SHP77 treated with DMSO at 0.1 percent for 48 hours (cell line): ENCODE data around the gene SPRN.
"Not testable (repeated sequence)": the region's sequence is repeated elsewhere in the genome, so short reads cannot be mapped to it uniquely, and the experiment has no call there.

ENCODE experiments used
- DNase-seq: peaks from one replicate; lab custom pipeline; 2025; lab: John Stamatoyannopoulos, UW

The SPRN gene

DNA sequence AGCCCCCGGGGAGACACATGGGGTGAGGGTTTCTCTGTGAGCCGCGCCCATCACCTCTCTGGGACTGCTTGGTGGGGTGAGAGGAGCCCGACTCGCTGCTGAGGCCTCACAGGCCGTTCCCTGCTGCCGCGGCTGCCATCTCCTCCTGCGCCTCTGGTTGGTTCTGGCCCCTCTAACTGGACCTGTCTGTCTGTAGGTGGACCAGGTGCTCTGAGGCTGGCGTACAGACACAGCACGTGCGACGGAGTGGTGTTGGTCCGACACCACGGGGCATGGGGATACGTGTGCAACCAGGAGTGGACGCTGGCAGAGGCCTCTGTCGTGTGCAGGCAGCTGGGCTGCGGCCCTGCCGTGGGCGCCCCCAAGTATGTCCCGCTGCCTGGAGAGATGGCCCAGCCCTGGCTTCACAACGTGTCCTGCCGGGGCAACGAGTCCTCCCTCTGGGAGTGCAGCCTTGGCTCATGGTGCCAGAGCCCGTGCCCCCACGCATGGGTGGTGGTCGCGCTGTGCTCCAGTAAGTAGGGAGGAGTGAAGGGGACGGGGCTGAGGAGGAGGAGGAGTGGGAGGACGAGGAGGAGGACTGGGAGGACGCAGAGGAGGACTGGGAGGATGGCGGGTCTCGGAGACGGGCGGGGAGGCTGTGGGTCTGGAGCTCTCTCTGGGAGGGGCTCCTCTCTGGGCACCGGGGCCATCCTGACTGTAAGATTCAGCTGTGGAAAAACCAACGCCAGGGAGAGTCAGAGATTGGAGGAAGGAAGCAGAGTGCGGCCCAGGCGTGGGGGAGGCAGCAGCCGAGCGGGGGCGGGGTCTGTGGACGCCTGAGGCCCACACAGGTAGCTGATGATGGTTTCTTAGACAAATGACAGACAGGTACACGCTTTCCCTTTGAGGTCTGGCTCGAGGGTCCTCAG is 31.9 kb upstream of the SPRN start:
- DNase-seq, result no peak

DNA sequence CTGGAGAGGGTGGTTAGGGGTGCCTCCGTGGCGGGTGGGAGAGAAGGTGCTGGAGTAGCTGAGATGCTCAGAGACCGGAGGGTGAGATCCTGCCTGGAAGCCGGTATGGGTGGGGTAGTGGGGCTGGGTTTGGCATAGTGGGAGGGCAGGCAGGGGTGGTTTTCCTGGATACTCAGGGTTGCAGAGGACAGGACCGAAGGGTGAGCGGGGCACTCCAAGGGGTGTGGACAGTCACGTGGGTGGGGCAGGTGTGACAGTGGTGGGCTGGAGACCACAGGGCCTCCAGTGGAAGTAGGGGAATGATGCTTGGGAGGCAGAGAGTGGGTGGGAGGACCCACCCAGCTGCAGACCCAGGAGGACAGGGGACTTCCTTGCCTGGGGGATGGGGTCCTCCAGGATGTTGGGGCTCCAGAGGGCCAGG is 31.2 kb upstream of the SPRN start:
- DNase-seq, result no peak

DNA sequence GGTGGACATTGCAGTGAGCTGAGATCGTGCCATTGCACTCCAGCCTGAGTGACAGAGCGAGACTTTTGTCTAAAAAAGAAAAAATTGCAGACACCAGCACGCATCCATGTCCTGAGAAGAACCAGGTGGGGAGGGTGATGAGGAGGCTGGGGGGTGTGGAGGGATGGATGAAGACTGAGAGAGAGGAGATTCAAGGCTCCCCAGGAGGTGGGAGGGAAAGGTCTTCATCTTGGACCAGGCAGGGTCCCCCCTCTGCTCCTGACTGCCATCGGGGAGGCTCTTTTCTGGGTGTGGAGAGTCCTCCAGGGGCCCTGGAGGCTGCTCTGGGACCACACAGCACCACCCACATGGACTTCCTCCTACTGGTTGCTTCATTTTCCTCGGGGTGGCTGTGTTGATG is 30.8 kb upstream of the SPRN start:
- no peak for DNase-seq

DNA sequence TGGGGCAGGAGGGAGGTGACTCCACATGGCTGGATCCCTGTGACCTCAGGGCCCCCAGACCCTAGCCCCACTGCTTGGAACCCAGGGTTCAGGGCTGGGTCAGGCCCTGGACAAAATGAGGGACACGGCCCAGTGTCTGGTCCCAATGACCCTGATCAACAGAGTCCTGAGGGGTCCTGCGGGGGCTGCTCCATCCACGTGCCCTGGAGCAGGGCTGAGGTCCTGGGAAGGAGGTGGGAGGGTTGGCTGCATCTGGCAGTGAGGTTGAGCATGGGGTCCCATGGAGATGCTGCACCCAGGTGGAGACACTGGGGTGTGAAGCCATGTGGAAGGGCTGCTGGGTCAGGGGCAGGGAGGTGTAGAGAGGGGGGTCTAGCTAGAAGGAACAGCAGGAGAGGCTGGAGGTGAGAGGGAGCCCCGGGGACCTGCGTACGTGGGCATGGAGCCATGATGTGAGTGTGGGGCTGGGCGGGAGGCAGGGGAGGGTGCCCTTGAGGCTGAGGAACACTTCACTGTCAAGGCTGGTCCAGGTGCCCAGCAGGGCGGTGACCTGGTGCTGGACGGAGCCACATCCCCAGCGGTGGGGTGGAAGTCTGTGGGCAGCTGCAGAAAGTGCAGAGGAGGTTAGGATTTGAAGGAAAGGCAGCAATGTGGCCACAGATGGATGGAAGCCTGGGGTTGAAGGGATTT is 29.9 kb upstream of the SPRN start:
- DNase-seq, result no peak

DNA sequence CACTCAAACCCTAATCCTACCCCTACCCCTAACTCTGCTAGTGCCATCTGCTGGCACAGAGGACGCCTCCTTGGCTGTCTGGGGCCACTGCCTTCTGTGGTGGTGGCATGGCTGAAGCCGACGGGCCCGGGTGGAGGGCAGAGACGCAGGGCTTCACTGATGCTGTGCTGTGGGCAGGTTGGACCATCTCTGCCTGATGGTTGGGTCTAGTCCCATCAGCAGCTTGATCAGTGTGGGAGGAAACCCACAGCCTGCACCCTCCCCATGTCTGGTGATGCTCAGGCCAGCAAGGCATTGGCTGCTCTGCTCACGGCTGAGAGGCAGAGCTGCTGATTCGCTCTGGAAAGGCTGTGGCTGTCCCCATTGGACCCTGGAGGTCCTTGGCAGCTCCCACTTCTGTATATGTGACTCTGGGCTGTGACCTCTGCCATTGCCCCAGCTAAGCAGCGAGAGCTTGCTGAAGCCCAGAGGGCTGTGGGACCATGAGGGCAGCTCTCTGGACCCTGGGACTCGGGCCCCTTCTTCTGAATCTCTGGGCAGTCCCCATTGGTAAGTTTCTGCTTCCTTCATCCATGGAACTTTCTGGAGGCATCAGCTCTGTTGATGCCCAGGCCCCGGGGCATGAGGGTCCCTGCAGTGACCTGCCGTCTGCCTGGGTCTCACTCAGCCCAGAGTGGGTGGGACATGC is 29.2 kb upstream of the SPRN start, which contains the start of gene SCART1:
Gene SCART1 (plus strand): TSS at position 430 of the 688 bp plus-strand sequence. CDS start 53 bp downstream, at position 483.
- no peak for DNase-seq

DNA sequence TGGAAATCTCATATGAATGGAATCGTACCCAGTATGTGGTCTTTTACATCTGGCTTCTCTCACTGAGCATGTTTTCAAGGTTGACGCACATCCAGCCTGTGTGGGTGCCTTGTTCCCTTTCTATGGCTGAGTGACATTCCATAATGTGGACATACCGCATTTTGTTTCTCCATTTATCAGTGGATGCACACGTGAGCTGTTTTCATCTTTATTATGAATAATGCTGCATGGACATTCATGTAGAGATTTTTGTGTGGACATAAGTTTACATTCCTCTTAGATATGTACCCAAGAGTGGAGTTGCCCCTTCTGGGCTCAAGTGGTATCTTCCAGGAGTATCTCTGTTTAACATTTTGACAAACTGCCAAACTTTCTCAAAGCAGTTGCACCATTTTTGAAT is 28.0 kb upstream of the SPRN start:
- DNase-seq, result no peak

DNA sequence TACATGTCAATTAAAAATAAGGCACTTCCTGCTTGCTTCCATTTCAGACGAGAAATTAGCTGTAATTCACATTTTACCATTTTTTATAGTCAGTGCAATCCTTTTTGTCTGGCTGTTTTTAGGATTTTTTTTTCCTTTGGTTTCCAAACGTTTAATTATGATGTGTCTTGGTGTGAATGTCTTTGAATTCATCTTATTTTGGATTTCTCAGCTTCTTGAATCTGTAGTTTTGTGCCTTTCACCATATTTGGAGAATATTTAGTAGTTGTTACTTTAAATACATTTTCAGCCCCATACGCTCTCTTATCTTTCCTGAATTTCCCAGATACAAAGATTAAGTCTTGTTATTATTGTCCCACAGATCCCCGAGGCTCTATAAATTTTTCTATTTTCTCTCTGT is 26.9 kb upstream of the SPRN start:
- no peak for DNase-seq

DNA sequence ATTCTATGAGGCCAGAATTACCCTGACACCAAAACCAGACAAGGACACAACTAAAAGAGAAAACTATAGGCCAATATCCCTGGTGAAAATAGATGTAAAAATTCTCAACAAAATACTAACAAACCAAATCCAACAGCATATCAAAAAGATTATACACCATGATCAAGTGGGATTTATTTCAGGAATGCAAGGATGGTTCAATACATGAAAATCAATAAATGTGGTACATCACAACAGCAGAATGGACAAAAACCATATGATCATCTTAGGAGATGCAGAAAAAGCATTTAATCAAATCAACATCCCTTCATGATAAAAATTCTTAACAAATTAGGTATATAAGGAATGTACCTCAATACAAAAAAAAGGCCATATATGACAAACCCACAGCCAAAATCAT is 23.7 kb upstream of the SPRN start:
- DNase-seq, result no peak

DNA sequence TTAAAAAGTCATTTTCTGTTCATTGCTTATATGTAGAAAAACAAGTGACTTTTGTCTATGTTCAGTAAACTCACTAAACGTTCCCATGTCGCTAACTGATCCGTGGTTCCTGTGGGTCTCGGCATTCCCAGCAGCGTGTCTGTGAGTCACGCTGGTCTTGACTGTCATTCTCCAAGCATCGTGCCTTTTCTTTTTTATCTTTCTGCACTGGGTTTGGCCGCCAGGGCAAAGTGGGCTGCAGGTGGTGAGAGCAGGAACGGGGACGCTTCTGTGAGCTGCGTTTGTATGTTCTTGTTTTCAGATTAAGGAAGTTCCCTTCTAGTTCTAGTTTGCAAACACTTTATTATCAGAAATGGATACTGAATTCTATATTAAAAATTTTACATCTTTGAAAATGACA is 22.6 kb upstream of the SPRN start:
- no peak for DNase-seq

DNA sequence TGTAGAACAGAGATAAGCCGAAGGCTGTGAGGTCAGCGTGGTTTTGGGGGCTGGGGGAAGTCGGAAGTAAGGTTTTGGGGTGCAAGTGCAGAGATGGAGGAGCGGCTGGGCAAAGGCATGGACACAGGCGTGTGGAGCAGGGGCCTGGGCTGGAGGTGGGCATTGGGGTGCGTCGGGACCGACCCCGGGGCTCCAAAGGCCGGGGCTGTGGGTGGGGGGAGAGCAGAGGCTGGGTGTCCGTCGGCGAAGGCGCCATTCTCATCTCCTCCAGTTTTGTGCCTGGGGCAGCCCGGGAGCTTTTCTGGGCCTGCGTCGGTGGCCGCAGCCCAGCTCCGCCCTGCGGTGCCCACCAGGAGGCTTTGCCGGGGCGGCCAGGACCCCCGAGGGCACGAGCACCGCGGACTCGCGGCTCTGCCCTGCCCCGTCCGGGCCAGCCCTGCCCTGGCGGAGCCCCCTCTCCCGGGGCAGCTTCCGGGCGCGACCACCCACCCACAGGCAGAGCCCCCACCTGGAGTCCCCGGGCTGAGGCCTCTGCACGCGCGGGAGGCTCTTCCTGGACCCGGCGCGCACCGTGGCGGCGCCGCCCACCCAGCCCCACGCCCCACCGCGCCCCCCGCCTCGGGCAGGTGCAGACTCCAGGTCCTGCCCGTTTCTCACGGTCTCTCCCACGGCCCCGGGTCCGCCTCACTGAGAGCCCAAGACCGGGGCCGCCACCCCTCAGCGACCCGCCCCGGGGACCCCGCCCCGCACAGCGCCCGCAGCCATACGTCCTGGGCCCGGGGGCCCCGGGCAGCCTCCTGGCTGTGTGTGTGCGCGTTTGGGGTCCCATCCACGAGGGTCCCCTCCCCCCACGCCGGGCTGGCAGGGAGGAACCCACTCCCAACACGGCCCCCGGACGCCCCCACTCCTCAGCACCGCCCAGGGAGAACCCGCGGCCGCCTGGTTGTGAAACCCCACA is 21.6 kb upstream of the SPRN start:
- no peak for DNase-seq

DNA sequence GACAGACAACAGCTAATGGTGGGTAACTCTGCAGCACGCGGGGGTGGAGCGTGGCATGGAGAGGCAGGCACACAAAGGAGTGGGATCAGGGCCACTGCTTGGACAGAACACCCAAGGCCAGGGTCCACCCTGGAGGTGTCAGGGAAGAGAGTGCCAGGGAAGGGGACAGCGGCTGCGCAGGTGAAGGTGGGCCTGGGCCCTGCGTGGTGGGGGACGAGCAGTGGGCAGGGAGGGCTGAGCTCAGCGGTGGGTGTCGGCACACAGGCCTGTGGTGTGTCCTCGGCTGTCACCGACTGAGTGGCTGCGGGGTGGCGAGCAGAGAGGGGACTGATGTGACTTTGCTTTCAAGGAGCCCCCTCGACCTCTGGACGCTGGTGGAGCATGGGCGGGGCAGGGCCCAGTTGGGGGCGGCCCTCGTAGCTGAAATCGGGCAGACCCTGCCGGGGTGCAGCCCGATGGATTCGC is 20.9 kb upstream of the SPRN start:
- DNase-seq, result no peak

DNA sequence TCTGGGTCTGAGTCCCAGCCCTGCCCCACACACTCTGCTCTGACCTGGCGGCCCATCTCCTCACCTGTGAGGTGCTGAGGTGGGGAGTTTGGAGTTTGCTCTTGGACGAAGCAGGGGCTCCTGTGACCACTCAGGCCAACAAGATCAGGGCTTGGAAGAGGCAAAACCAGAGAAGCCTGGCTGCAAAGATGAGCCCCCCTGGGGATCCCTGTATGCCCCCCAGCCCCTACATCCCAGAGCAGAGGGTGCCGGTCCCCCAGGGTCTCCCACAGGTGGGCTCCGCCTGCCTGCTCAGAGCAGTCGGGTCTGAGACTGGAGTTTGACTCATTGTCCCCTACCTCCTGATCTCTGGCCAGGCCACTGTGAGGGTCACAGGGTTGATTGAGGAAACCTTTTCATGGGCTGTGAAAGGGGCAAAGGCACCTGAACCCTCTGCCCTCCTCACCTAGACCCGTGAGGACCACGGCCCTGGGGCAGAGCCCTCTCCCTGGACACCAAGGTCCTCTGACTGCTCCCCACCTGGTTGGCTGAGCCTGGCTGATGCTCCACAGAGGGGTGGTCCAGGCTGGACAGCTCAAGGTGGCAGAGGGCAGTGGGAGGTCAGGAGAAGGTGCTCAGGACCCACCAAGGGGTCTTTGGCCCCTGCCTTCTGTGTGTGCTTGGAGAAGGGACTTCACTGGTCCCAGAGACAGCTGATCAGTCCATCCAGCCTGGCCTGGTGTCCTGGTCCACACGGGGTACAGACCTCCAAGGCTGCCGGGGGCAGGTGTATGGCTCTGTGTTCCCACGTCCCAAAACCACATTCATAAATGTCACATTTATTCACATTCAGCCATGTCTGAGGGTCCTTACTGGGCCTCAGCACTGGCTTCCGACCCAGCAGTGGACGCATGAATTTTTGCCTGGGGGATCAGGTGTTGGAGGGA is 20.2 kb upstream of the SPRN start:
- no peak for DNase-seq

DNA sequence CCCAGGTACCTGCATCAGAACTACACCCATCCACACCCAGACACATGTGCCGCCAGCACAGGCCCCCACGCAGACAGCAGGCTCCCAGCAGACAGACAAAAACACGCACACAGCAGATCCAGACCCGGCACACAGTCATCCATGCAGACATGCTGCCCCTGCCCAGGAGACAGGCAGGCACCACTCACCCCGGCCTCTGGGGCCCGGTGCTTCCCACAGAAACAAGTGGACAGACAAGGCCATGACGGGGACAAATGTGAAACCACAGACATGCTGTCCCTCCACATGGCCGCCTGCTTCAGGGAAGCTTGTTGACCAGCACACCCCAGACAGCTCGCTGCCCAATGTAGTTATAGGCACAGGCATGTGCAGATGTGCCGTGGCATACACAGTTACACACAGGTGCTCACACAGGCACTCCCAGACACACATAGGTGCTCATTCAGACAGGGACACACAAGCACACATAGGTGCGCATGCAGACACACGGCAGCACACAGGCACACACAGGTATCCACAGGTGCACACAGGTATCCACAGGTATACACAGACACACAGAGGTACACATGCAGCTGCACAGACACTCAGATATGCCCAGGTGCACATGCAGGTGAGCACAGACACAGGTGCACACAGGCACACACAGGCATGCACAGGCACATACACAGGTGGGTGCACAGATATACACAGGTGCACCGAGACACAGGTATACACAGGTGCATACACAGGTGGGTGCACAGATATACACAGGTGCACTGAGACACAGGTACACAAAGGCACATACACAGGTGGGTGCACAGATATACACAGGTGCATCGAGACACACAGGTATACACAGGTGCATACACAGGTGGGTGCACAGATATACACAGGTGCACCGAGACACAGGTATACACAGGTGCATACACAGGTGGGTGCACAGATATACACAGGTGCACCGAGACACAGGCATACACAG is 18.8 kb upstream of the SPRN start:
- DNase-seq, result no peak

DNA sequence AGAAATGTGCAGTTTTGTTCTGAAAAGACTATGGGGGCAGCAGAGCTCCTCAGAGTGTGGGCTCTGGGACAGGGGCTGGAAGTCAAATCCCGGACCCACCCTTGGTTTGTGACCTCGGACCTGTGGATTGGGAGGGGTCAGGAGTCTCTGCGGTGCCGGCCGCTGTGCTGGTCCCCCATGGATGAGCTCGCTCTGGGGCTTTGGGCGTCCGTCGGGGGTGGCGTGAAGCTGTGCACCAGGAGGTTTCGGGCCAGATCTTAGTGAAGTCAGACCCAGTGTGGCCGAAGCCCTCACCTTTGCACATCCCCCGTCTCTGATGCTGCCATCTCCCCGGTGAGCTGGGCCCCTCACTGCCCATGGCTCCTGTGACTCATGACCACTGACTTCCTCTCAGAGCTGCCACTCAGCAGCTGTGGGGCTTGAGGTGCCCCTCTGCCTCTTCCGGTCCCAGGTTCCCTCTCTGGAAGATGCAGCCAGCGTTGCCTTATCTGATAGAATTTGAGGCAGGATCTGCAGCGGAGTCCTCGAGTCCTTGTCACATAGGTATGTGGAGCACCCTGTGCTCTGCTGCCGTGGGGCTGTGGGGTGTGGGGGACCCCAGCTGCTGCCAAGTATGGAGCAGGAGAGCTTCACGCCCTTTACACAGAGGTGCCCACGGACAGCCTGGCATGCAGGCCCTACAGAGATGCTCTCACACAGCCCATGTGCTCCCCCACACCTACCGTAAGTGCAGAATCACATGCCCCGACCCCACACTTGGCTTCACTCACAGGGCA is 18.0 kb upstream of the SPRN start:
- DNase-seq, result no peak

DNA sequence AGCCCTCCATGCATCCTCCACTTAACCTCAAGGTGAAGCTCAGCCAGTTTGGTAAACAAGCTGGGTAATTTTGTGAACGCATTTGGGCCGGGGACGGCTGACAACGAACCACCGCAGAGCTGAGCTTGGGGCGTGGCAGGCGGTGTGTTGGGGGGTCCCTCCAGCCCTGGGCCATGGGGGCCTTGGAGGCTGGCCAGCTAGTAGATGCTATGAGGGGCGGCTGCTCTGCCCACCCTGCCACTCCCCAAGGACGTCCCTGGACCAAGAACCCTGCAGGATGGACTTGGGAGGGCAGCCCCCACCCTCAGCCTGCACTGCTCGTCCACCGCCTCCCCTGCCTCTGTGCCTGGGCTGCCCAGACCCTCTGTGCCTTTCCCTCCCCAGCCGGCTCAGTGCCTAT is 17.4 kb upstream of the SPRN start:
- DNase-seq, result no peak

DNA sequence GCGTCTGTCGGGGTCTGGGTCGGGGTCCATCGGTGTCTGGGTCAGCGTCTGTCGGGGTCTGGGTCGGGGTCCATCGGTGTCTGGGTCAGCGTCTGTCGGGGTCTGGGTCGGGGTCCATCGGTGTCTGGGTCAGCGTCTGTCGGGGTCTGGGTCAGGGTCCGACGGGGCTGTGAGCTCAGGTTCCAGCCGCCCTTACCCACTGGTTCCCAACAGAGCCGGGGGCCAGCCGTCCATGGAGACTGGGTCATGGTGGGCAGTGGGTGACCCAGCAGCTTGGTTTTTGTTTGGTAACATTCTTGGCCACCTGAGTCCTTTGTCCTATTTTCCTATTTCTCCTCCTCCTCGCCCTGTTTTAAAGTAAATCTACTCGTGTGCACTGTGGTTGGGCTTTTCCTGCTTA is 16.9 kb upstream of the SPRN start:
- not testable (repeated sequence) for DNase-seq

DNA sequence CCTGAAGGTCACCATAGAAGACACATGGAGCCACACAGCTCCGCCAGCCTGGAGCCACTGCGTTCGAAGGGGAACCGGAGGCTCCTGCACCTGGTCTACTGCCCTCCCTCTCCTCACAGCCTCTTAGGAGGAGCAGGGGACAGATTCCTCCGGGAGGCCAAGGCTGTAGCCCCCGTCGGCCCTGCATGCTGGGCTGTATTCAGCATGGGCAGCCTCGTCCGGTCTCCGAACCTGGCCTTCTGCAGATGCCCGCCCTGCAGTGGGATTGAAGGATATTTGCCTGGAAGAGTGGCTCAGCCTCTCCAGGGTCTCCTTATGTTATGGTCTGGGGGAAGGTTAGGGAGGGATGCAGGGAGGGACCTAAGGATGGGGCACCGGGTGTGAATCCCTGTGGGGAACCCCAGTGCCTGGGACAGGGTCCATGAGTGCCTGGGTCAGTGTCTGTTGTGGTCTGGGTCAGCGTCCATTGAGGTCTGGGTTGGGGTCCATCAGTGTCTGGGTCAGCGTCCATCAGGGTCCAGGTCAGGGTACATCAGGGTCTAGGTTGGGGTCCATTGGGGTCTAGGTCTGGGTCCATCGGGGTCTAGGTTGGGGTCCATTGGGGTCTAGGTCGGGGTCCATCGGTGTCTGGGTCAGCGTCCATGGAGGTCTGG is 16.3 kb upstream of the SPRN start:
- DNase-seq, result no peak
